ENCODE results near the gene DTD1. TPM values are rescaled to one million over a fixed set of nuclear protein-coding genes. Genes with fewer than 3 reads are reported as not detected.

The DTD1 gene
- total RNA-seq, 1 donor from 2014 or later = 20.1 TPM

DNA sequence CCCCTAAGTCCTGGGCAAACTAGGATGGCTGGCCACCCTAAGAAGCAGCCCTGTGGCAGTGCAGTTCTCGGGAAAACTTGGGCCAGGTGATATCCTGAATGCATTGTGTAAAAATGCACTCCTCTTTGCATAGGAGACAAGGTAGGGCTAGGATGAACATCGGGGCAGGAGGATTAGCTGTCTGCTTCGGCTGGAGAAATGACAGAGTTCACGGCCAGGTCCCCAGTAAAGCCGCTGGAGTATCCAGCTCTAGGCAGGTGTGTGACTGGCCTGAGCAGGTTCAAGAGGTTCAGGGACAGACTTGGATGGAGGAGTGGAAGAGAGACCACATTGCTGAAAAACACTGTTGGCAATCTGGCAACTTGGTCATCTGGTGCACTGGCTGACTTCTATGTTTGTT is 26.4 kb downstream of the DTD1 start:
- intact Hi-C loops (cut with micrococcal nuclease) = no loop called here

DNA sequence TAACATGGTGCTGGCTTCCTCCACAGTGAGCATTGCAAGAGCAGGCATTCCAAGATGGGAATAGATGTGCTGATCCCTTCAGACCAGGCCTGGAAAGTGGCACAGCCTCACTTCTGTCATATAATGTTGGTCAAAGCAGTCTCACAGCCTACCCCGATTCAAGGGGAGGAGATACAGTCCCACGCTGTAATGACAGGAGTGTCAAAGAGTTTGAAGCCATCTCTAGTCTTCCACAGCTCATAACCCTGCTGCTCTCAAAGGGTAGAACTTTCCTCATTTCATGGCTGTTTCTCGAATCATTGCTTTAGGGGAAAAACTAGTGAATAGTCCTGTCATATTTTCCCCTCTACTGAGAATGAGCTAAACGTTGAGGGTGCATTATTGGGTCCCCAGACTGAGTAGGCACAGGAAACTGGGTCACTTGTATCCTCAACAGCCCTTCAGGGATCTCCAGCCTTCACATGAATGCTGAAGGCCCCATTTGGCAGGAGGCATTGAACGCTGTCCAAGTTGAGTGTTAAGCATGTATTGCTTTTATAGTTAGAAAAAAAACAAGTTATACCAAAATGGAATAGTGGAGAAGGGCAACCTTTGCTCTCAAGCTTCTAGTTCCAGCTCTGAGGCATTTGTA is 27.3 kb downstream of the DTD1 start:
- intact Hi-C loops (cut with micrococcal nuclease) = no loop called here

DNA sequence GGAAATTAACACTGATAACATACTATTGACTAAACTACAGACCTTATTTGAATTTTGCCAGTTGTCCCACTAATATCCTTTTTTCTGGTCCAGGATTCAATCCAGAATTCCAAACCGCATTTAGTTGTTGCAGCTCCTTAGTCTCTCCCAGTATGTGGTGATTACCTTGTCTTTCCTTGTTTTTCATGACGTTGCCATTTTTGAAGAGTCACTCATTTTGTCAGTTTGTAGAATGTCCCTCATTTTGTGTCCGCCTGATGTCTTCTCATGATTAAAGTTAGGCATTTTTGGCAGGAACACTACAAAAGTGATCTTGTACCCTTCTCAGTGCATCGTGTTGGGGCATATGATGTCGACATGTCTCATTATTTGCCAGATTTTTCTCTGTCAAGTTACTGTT is 33.1 kb downstream of the DTD1 start:
- intact Hi-C loops (cut with micrococcal nuclease) = no loop called here

DNA sequence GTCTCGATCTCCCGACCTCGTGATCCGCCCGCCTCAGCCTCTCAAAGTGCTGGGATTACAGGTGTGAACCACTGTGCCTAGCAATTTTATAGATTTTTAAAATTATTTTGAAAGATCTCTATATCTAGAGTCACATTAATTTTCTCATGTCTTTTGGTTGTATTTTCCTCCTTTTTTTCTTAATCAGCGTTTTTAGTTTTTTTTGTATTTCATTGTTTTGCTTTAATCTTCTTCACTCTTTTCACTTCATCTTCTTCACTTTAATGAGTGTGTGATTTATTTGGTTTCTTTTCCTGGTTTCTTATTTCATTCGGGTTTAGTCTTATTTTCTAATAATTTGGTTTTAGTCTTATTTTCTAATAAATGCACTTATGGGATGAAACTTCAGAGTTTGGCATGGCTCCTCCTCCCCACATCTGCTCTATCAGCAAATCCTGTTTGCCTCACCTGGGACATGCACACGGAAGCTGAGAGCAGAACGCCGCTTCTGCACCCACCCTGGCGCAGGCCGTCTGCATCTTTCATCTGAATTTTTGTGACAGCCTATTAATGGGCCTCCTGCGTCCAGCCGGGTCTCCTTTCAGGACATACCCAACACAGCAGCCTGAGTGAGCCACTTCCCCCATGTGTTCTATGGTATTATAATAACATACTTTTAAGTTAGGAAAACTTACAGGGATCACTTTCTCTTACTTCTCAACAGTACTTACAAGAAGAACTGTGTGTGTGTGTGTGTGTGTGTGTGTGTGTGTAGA is 35.5 kb downstream of the DTD1 start:
- intact Hi-C loops (cut with micrococcal nuclease) = no loop called here

DNA sequence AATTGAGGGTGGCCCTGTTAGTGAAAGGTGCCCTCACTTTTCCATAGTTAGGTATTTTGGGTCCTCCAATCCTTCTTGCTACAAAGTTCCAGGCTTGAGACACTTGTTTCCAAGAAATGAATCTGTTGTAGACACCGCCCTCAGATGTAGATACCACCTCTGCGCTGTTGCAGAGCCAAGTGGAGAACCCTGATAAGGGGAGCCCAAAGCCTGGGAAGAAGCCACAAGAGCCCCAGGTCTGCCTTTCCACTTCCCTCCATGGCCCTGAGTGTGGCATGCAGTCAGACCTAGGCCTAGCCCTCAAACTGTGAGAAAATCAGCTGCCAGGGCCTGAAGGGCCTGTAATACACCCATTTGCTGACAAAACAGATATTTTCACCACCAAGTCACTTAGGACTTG is 37.1 kb downstream of the DTD1 start:
- intact Hi-C loops (cut with micrococcal nuclease) = no loop called here

DNA sequence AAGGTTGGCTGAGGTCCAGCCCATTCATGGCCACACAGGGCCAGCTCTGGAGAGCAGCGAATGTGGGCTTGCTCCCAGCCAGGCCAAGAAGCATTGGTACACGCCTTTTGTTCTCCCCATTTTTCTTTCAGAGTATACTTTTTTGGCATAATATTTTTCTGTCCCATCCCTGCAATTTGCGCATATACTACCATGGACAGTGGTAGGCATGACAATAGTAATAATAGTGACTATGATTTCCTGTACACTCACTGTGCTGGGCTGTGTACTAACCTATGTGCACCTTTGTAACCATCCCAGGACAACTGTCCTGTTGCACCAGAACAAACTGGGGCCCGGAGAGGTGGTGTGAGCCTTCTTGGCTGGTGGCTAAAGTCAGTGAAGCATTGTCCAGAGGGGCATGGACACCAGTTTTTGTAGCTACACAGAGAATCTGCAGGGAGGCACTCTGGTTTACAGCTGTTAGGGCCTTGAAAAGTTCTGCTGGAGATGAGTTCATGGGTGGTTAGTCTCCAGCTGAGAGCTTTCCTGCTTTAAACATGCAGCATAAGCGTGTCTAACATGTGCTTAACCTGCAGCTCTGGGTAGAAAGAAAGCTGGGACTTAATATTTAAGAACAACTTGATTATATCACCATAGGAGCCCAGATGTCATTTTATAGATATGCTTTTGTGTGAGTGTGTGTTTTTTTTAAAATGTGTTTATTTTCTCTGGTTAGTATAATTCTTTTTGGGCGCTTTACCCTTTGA is 38.2 kb downstream of the DTD1 start:
- intact Hi-C loops (cut with micrococcal nuclease) = no loop called here

DNA sequence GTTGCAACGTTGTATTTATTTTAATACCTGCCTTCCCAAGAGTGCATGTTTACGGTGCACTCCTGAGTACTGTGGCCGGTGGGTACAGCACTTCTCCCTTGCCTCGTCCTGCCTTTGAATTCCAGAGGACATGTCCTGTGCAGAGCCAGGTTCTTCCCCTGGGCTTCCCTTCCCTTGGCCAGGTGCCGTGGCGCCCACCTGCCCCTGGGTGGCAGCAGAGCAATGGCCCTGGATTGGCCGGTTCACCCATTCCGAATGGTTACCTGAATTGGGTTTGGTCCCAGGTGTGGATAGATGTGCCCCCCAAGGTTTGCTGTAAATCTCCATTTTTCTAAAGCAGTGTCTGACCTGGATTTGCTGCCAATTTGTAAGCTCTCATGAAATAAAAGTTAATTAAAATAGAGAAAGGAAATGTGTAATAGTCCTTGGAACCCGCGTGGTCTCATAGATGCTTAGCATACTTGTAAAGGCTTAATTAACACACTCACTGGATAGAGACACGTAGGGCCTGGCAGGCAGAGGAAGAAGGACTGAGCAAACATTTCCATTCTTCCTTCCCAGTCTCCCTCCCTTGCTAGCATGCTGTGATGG is 40.6 kb downstream of the DTD1 start:
- intact Hi-C loops (cut with micrococcal nuclease) = no loop called here

DNA sequence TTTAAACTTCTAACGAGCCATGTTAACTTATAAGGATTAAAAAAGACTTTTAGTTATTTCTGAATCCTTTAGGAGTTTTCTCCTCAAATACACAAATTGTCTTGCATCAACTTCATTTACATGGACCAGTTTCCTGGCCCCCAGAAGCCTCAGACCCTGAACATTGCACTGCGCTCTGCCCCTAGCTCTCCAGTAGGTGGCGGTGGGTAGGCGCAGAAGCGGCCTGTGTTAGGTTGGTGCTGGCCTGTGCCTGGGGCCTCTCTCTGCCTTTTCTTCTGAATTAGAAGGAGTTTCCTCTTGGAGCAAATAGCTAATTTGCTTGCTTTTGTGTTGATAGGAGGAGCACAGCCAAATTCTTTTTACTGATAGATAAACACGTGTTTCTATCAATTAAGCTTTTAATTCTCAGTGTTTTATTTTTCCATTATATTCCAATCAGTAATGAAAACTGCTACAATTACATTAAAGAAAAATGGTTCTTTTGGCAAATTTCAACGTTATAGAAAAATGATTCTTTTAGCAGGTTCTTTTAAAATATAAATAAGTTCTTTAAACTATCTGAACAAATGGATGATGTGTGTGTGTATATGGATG is 44.4 kb downstream of the DTD1 start:
- intact Hi-C loops (cut with micrococcal nuclease) = loop anchor here (1.0 to 10.0 kb wide), 6 partner anchors 163 to 1030 kb away; no protein-coding TSS in a partner anchor

DNA sequence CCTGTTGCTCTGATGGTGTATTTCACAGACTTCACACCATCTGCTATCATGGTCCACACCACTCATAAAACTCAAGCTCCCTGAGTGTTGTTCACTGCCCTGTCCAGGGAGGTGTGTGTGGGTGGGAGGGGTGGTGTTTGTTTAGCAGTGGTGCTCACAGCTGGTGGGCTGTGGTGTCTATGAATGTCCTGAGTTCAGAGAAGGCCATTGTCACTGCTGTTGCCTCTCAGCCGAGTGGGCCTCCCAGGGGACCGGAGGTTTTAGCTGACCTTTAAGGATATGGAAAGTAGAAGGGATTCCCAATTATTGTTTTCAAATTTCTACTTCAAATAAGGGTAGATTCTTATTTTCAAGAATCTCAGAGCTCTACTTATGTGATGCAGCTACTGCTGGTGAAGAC is 45.6 kb downstream of the DTD1 start:
- intact Hi-C loops (cut with micrococcal nuclease) = loop anchor here (2.0 to 10.0 kb wide), 4 partner anchors 161 to 949 kb away; no protein-coding TSS in a partner anchor

DNA sequence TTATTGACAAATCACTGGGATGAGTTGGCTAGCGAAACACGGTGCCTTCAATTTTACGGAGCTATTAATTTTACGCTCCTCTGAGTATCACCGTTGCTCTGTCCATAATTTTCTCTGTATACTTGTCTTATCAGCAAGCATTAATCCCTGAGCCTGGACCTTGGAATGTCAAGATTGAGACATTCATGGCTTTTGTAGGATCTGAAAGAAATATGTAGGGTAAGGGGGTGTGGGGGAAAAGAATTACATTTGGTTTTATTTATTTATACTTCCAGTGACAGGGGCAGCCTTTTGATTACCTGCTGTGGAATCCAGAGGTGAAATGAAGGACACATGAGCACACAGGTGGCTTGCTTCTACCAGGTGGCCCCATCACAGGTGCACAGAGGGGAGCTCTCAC is 46.6 kb downstream of the DTD1 start:
- intact Hi-C loops (cut with micrococcal nuclease) = loop anchor here (5.0 to 10.0 kb wide), 2 partner anchors 160 to 573 kb away; no protein-coding TSS in a partner anchor

DNA sequence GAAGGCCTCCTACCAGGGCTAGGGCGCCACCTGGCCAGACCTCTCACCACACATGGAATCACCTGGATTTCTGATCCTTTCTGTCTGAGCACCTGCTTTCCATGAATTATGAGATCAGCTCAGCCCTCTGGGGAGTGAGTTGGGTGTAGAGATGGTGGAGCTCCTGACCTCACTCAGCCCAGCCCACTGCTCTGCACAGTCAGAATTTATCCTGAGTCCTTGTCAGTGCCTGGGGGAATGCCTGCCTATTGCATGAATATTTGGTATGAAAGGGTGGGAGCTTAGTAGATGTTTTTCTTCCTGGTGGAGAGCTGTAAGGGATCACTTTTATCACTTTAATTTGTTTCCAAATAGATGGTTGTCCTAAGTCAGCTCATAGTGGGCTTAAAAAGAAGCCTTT is 47.5 kb downstream of the DTD1 start:
- intact Hi-C loops (cut with micrococcal nuclease) = loop anchor here (10.0 kb wide), 1 partner anchor 159 kb away; no protein-coding TSS in a partner anchor

DNA sequence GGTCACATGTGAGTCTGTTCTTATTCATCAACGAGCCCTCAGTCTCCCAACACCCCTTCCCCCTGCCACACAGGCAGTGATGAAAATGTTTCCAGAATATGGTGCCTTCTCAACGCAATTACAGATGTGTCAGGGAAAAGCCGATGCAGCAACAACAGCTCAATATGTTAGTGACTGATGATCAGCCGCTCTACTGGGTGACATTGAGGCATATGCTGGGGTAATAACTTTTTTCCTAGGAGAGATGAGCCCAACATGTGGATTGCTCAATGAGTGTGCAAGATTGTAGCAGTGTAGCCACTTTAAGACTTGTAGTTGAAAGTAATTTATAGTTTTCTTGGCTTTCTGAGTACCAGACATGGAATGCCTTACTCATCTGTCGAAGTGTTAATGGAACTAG is 49.4 kb downstream of the DTD1 start:
- intact Hi-C loops (cut with micrococcal nuclease) = loop anchor here (10.0 kb wide), 1 partner anchor 158 kb away; no protein-coding TSS in a partner anchor

DNA sequence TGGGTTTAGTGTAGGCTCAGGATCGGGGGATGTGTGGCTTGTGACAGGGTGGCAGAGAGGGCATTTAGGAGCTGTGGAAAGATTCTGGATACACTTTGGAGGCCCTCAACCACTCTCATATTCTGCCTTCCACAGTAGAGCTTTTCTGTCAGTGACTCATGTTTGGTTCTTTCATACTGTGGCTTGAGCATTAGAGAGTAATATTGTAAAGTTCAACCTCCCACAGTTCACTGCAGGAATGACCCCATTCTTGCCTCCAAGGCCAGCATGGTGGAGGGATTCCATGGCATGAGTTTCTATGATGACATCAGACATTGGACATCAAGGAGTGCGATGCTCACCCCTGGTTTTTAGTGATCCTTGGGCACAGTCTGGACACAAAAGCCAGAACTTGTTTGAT is 50.9 kb downstream of the DTD1 start:
- intact Hi-C loops (cut with micrococcal nuclease) = loop anchor here (10.0 kb wide), 1 partner anchor 156 kb away; no protein-coding TSS in a partner anchor

DNA sequence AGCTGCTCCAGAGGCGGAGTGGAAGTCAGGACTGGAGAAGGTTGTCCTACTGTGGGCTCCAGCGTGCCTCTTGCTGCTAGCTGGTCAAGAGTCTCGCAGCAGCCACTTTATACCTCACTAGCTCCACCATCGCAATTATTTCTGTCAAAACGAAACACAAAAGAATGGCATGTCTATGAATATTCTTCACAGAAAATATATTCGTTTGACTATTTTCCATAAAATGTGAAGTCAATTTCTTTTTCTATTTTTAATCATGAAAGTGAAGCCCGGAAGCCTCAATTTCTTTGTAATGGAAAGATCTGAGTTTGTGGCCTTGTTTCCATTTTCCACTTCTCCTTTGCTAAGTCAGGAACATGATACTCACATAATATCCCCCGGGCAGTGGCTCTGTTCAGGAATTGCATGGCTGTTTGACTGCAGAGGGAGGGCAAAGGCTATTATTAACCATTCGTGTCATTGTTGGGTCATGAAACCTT is 51.7 kb downstream of the DTD1 start:
- intact Hi-C loops (cut with micrococcal nuclease) = loop anchor here (10.0 kb wide), 1 partner anchor 155 kb away; no protein-coding TSS in a partner anchor

DNA sequence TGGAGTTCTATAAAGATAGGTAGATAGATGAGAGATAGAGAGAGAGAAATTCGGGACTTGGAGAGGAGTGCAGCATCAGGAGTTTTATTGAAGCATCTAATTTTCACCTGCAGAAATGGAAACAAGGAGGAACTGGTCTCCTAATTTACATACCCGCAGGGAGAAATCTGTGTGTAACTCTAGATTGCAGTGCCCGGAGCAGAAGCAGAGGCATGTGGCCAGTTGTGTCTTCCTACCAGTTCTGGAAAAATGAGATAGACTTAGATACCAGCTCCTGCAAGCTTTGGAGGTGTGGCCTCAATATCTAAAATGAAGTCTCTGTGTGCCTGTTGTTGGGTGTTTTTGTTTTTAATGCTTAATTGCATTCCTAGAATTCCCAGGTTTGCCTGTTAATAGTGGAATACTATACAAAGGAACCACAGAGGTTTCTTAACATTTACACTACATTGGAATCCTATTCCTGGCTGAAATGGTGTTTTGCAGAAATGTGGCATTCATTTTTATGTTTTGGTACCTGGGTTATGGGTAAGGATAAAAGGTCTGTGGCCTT is 57.4 kb downstream of the DTD1 start:
- intact Hi-C loops (cut with micrococcal nuclease) = no loop called here

DNA sequence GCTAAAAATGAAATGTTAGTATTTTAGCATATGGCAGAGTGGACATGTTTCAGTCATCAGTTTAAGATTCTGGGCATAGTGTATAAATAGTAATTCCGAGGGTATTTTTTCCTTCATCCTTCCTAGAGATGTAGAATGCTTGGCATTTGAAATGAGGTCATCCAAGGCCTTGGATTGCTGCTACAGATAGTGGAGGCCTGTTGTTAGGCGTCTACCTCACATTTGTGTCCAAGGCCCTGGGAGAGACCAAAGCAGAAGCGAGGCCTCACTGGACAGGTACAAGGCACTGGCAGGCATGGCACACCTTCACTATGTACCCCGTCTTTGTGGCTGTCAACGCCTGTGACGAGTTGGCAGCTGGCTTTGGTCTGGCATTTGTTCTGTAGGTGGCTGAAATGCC is 58.0 kb downstream of the DTD1 start:
- intact Hi-C loops (cut with micrococcal nuclease) = no loop called here

DNA sequence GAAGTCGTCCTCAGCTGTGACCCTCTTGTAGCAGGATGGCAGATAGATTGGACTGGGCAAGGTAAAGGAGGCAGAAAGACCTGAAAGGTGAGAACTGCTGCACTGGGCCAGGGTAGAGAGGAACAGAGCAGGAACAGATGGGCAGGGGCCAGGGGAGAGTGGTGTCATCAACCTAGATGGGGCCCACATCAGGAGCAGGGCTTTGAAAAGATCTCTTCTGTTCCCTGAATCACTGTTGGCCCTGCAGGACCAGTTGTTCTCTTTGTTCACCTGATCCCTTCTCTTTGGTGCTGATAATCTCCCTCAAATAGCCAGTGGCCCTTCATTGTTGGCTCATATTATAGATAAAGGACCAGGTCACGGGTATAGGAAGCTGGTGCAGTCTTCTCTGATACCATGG is 59.9 kb downstream of the DTD1 start:
- intact Hi-C loops (cut with micrococcal nuclease) = no loop called here

DNA sequence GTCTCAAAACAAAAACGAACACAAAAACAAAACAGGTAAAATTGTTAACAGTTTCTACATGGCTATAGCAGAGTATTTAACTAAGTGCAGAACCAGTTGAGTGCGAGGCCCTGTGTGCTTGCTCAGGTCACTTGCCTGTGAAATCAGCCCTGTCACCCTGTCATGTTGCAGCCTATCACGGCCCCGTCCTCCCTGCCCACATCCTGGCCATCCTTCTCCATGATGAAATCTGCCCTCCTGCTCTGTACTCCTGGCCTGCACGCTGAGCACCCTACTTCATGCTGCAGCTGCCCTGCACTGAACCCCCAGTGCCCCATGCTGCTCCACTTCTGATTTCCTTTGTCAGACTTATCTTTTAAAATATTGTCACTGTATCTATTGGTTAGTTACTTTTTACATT is 62.4 kb downstream of the DTD1 start:
- intact Hi-C loops (cut with micrococcal nuclease) = no loop called here

DNA sequence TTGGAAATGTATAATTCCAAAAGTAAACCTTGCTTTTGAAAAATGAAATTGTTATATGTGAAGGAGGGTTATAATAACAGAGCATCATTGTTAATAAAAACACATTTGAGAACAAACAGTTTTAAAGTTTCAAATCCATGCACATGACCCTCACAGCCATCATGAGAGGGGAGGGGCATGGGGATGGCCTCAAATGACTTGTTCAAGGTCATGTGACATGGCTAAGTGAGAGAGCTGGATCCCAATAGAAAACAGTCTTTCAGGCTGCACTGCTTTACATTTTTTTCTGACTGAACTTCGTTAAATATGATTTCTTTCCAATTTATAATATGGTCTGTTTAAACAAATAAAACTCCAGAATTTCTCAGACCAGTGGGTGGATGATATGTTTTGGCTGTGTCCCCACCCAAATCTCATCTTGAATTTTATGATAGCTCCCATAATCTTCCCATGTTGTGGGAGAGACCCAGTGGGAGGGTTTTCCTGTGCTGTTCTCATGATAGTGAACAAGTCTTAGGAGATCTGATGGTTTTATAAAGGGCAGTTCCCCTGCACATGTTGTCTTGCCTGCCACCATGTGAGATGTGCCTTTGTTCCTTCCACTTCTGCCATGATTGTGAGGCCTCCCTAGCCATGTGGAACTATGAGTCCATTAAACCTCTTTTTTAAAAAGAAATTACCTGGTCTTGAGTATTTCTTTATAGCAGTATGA is 66.0 kb downstream of the DTD1 start:
- intact Hi-C loops (cut with micrococcal nuclease) = no loop called here

DNA sequence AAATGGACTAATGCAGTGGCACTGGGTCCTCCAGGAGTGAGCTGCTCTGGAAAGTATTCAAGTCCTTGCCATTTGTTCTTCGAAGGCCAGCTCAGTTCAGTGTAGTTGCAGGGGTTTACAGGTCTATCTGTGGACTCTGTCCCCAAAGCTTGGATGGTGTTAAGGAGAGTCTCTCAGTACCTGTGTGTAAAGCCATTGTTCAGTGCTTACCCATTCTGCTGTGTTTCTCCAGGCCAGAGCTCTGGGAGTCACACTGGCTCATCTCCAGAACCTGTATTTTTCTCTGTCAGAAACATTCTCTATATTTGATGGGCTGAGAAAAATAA is 66.6 kb downstream of the DTD1 start:
- intact Hi-C loops (cut with micrococcal nuclease) = no loop called here

Data from T-helper 1 cell treated with Interleukin-12 subunit alpha and Interleukin-12 subunit beta and Interleukin-4 antibody, amounts not matched to agents 30 ng/mL and 1 ng/mL, for 36 hours (primary cell).